Measurements from ENCODE around the gene ELK1.
"Not testable (repeated sequence)": the region's sequence is repeated elsewhere in the genome, so short reads cannot be mapped to it uniquely, and the experiment has no call there.

DNA sequence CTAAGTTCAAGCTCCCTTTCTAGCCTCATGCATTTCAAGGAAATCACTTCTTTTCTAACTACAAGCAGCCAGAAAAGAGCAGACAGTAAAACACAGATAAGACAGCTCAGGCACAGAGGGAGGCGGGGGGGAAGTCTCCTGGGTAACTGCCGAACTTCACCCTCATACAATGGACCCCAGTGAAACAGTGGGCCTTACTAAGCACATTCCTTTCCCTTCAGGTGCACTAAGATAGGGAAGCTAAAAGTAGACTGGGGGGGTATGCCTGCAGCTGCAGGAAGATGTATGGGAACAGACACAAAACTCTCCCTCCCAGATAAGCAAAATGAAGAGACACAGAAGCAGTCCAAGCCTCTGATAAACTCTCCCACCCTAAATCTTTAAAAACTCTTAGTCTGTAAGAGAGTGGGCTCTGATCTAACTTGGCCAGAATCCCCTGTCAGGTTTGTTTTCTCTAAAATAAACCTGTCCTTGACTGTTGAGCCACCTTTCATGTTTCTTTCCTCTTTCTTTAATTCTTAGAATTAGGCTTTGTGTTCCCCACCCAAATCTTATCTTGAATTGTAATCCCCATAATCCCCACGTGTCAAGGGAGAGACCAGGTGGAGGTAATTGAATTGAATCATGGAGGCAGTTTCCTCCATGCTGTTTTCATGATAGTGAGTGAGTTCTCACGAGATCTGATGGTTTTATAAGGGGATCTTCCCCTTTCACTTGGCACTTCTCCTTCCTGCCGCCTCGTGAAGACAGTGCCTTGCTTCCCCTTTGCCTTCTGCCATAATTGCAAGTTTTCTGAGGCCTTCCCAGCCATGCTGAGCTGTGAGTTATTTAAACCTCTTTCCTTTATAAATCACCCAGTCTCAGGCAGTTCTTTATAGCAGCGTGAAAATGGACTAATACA, 25.8 kb upstream of the ELK1 start:
- TF ChIP-seq, protein P1, sequence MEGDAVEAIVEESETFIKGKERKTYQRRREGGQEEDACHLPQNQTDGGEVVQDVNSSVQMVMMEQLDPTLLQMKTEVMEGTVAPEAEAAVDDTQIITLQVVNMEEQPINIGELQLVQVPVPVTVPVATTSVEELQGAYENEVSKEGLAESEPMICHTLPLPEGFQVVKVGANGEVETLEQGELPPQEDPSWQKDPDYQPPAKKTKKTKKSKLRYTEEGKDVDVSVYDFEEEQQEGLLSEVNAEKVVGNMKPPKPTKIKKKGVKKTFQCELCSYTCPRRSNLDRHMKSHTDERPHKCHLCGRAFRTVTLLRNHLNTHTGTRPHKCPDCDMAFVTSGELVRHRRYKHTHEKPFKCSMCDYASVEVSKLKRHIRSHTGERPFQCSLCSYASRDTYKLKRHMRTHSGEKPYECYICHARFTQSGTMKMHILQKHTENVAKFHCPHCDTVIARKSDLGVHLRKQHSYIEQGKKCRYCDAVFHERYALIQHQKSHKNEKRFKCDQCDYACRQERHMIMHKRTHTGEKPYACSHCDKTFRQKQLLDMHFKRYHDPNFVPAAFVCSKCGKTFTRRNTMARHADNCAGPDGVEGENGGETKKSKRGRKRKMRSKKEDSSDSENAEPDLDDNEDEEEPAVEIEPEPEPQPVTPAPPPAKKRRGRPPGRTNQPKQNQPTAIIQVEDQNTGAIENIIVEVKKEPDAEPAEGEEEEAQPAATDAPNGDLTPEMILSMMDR (IDR thresholded peaks at IDR 0.05; ENCODE audit: control extremely low read depth in 1 of 3, insufficient read depth in 1 of 3, low read depth in 1 of 3, low read length in 3 of 3), result not testable (repeated sequence)
- TF ChIP-seq POLR2AphosphoS5 (IDR thresholded peaks at IDR 0.05; ENCODE audit: low read depth, low read length); POLR2A (IDR thresholded peaks at IDR 0.05; ENCODE audit: control extremely low read depth in 1 of 2, low read depth in 2 of 2, low read length in 2 of 2); EGR1 (IDR thresholded peaks at IDR 0.05; ENCODE audit: borderline replicate concordance, low read depth, low read length); EZH2 (IDR thresholded peaks at IDR 0.05; ENCODE audit: low read depth, low read length, severe bottlenecking); CEBPB (IDR thresholded peaks at IDR 0.05; ENCODE audit: low read depth, low read length); TAF1 (IDR thresholded peaks at IDR 0.05; ENCODE audit: low read depth, low read length); SIN3A (conservative IDR thresholded peaks at IDR 0.05 in 1 of 2, IDR thresholded peaks at IDR 0.05 in 1 of 2; ENCODE audit: low read depth in 1 of 2, low read length in 2 of 2); HDAC2 (IDR thresholded peaks at IDR 0.05; ENCODE audit: borderline replicate concordance in 1 of 2, low read depth in 2 of 2, low read length in 2 of 2); RXRA (IDR thresholded peaks at IDR 0.05; ENCODE audit: insufficient read depth, low read depth, low read length): not testable (repeated sequence)

Measured in H1 (cell line).